H1 (cell line): ENCODE results near the gene CDH20. TPM values are rescaled to one million over a fixed set of nuclear protein-coding genes. Genes with fewer than 3 reads are reported as not detected.

Experiments used
- BCL11A ChIP-seq, 2 experiments: IDR thresholded peaks; one replicate each; pipeline ENCODE4 v1.6.1; 2011; ENCODE audit warnings: low read depth in 2 of 2, low read length in 2 of 2, mild to moderate bottlenecking in 2 of 2
- RXRA ChIP-seq: IDR thresholded peaks from 2 replicates; pipeline ENCODE4 v1.6.1; 2011; ENCODE audit warnings: low read depth, mild to moderate bottlenecking, low read length, moderate library complexity; ENCODE audit not compliant: insufficient read depth
- SRF ChIP-seq: IDR thresholded peaks from 2 replicates; pipeline ENCODE4 v1.6.1; 2011; ENCODE audit warnings: mild to moderate bottlenecking, low read depth, low read length, moderate library complexity
- polyA plus RNA-seq, 7 experiments: library from polyadenylated mRNA; depleted of rRNA in 3 of 7; stranded (reverse) in 5 of 7; unstranded in 2 of 7; fragments of >200 nt in 5 of 7; fragments of 200-250 nt in 2 of 7; gene quantifications; 1 replicate in 5 of 7; 2 replicates in 1 of 7; 4 replicates in 1 of 7; pipeline versions ENCODE4 v1.2.1 to v1.2.3, GENCODE V29; 2011 to 2013; ENCODE audit warnings: missing spikeins in 2 of 7, mixed read lengths in 2 of 7
- total RNA-seq: library from RNA; stranded (reverse); fragmentation: NEBNext Ultra II Directional; extraction: Animal tissue kit (Norgen Biotek cat#: 25700); gene quantifications from 2 replicates; pipeline ENCODE4 v1.2.1, GENCODE V29; 2021

The CDH20 gene
- total and polyA plus RNA-seq, 2 of the 8 experiments (the other 6 are each of a cell fraction or from before 2014, with no cell fraction given) = 0.07 to 0.12 TPM

DNA sequence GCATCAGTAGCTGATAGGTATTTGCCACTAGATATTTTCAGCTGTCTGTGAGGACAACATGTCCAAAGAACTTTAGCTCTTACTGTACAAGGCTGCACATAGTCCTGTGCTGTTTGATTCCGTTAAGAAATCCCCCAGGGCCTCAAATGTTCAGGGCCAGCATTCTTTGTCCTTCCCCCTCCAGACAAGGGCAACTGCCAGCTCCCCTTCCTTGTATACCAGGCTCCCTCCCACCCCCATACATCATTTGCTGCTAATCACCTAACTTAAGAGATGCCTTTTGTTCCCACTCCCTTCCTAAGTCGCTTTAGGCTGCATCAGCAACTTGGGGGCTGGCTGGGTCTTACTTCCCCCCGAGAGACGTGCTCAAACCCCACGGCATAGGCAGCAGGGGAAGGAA lies 138.7 kb downstream of the CDH20 start (continued):
- TF ChIP-seq RXRA (no peak), SRF (no peak), BCL11A (IDR thresholded peaks at IDR 0.05; ENCODE audit: low read depth in 2 of 2, low read length in 2 of 2) (no peak)
- TF ChIP-seq, all 59 proteins: peak for 0
